ENCODE data around the gene LCT.
"Not testable (repeated sequence)": the region's sequence is repeated elsewhere in the genome, so short reads cannot be mapped to it uniquely, and the experiment has no call there.

The LCT gene

DNA sequence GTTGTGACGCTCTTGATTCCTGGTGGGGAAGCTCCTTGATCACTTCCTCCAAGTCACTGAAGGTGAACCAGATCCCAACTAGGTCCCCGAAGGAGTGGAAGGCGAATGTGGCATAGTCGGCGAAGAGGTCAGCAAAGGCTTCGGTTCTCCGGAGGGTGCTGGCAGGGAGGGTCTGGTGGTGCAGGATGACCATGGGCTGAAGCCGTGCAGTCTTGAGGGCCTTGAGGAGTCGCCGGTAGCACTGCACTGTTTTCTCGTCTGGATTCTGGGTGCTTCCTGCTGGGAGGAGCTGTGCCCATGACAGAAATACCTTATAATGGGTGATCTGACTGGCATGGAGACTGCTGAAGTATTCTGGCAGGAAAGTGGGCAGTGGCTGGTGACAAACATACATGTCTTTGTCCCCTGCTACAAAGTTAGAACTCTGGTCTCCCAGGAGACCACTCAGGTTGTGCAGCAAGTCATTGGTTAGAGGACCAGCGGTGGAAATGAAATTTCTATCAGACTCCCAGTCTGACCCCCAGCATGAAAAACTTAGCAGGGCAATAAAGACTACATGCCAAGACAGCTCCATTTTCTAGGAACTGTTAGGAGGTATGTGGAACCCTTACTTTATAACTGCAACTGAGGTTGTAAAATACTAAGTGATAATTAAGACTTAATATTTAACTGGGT is at the start of gene LCT:
Gene LCT (minus strand): TSS at position 589 of the 675 bp plus-strand sequence. CDS start 15 bp downstream, at position 574.
- DNase-seq: no peak

GRCh38 chr2:135885709-135886108 is 48.7 kb upstream of the LCT start:
- no peak for DNase-seq

DNA sequence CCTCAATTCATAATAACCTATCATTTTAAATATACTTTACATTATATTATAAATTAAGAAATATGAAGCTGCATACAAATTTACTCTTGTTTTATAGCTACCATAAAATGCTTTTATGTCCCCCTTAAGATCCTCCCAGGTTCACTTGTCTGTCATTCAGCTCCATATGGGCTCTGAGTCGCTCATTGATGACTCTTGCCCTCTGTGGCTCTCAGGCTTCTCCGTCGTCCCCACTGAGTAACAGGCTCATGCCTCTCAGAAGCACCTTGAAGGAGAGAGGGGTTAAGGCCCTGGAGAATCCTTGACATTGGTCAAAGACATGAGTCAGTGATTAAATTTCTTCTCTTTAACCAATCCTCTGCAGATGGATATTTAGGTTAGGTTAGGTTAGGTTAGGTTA is 45.4 kb upstream of the LCT start:
- no peak for DNase-seq

DNA sequence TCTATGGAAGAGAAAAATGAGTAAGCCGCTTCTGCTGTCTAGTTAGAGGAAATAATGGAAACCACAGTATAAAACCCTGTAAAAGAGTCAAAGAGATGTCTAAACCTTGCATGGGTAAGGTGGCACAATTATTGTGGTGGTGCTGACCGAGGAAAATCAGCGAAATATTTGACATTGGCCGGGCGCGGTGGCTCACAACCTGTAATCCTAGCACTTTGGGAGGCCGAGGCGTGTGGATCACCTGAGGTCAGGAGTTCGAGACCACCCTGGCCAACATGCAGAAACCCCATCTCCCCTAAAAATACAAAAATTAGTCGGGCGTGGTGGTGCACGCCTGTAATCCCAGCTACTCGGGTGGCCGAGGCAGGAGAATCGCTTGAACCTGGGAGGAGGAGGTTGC is 39.8 kb upstream of the LCT start:
- DNase-seq: not testable (repeated sequence)

DNA sequence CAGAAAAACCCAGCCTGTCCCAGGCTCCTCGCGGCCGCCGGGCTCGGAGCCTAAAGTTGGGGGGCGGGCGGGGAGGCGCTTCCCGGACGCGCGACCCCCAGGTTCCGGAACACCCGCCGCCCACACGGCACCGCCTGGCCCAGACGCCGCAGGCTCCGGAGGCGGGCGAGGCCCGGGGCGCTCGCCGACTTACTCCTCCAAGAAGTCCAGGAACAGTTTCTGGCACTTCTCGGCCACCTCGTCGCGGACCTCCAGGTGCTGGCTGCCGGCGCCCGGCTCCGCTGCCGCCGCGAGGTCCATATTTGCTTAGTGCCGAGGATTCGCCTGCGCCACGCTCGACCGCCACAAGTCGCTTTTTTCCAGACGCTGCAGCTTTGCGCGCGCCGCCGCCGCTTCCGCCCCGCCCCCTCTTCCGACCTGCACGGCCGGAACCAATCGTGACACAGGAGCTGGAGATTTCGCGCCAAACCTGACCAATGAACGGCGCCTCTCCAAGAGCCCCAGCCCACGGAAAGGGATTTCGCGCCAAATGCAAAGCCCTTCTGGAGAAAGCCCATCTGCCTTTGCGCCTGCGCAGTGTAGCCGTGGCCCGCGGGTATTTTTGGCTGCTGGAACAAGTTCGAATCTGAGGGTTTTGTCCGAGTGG is 39.2 kb upstream of the LCT start, which contains the start of gene MCM6:
Gene MCM6 (minus strand): TSS at position 378 of the 646 bp plus-strand sequence. CDS start 78 bp downstream, at position 300.
- peak; percentile 98 for DNase-seq

GRCh38 chr2:135875491-135876065 is 38.6 kb upstream of the LCT start:
- DNase-seq: peak; percentile 14

DNA sequence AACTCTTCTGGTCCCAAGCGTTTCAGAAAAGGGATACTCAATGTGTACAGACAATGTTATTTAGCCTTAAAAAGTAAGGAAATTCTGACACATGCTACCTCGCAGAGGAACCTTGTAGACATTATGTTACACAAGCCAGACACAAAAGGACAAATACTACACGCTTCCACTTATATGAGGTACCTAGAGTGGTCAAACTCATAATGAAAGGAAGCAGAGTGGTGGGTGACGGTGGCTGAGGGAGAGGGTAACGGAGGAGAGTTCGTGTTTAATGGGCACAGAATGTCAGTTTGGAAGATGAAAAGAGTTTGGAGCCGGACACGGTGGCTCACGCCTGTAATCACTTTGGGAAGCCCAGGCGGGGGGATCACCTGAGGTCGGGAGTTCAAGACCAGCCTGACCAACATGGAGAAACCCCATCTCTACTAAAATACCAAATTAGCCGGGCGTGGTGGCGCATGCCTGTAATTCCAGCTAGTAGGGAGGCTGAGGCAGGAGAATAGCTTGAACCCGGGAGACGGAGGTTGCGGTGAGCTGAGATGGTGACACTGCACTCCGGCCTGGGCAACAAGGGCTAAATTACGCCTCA is 37.9 kb upstream of the LCT start:
- no peak for DNase-seq

- no peak for DNase-seq
Observed at GRCh38 chr2:135870571-135870970, 33.6 kb upstream of the LCT start.

GRCh38 chr2:135863233-135863632 is 26.2 kb upstream of the LCT start:
- DNase-seq: no peak

GRCh38 chr2:135862718-135863117 is 25.7 kb upstream of the LCT start:
- DNase-seq: no peak

DNA sequence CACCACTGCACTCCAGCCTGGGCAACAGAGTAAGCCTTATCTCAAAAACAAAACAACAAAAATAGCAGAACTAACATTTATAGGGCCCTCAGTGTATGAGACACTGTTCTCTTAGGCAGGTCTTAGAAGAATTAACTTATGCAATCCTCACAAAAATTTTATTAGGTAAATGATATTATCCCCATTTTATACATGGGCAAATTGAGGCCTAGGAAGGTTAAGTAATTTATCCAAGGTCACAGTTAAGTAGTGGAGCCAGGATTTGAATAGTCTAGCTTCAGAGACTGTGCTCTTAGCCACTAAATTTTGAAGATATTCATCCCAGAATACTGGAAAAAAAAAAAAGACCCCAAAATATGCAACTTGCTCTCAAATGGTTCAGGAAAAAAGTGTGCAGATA is 16.4 kb upstream of the LCT start:
- DNase-seq: no peak

GRCh38 chr2:135851858-135852257 is 14.9 kb upstream of the LCT start:
- DNase-seq: no peak

DNA sequence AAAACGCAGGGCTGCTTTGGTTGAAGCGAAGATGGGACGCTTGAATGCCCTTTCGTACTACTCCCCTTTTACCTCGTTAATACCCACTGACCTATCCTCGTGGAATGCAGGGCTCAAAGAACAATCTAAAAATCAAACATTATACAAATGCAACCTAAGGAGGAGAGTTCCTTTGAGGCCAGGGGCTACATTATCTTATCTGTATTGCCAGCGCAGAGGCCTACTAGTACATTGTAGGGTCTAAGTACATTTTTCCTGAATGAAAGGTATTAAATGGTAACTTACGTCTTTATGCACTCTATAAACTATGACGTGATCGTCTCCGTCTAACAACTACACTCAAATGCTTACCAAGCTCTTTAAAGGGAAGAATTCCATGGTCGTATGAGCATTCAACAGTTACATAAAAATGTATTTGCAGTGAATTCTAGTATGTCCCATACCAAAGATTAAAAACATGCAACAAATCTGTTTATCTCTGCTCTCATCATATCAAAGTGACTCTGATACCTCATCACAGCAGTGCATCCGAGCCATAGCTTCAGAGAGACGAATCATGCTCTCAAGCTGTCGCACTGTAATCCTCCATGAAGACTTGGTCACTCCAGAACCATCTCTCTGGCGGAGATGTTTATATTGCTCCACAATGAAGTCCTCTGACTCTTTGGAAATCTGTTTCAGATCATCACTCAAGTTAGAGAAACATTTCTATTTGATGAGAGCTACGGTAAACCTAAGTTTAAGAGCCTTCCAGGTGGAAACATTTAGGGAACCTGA is 14.1 kb upstream of the LCT start:
- DNase-seq: no peak

- DNase-seq: no peak
Observed at GRCh38 chr2:135849087-135849486, 12.1 kb upstream of the LCT start.

GRCh38 chr2:135845997-135846396 is 9.0 kb upstream of the LCT start:
- DNase-seq: no peak

DNA sequence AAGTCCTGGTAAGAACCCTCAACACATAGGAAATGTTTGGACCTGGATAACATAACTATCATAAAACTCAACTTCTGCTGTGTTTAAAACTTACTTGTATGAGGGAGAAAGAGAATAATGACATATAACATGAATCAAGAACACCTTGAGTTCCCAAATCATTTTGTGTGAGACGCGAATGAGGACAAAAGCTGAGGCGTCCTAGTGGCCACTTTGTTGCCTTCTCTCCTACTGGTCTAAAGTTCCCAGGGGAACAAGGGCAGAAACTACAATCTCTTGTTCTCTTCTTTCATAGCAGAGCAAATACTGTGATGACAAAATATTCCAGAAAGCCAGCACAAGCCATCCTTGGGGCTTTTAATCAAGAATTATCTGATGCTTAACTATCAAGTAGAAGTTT is 8.3 kb upstream of the LCT start:
- no peak for DNase-seq

- no peak for DNase-seq
Observed at GRCh38 chr2:135844301-135844895, 7.4 kb upstream of the LCT start.

- DNase-seq: no peak
Observed at GRCh38 chr2:135843671-135844070, 6.7 kb upstream of the LCT start.

DNA sequence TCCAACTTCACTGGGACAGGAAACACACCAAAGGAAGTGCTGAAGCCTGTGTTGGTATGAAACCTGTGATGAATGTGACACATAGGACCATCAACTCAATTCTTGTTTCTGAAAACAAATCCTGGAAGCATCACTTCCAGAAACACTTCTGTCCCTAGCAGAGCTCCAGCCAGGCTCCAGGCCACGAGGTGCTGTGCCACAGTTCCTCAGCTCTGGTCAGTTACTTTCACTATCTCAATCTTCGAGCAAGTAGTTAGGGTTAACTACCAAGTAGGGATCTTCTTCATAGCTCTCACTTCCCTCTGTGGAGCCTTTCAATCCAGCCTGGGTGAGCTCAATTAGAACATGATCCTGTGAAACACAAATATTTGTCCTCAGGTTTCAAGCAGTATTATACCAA is 3.6 kb upstream of the LCT start:
- no peak for DNase-seq

DNA sequence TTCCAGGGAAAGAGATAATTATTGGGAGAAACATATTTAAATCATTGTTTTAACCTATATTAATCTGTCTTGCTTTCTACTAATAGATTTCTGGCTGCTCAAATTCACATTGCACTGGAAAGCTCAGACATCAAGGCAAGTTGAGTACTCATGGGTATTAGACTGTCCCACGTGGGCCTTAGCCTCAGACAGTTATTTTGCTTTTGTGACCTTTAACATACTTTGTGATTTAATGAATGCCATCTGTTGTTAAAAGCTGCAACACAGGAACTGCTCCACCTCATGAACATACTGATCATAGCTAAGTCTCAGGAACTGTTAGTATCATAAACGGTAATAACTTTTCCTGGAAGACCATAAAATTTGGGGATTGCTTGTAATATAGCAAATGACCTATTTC is 2.7 kb upstream of the LCT start:
- DNase-seq: peak; percentile 18

DNA sequence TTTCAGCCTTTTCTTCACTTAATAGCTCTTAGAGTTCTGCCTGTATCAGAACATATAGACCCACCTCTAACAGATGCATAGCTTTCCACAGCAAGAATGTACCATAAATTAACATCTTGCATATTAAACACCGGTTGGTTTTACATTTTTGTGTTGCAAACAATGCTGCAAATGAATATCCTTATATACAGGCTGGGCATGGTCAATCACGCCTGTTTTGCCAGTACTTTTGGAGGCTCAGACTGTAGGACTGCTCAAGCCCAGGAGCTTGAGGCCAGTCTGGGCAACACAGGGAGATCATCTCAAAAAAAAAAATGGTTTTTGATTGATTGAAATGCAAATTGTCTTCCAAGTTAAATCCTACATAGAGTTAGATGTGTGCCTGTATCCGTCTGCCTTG is 1.5 kb upstream of the LCT start:
- no peak for DNase-seq

- DNase-seq: no peak
Observed at GRCh38 chr2:135832891-135833290, 4.1 kb downstream of the LCT start.
